ENCODE results near the gene SFMBT1.

Gene SFMBT1

DNA sequence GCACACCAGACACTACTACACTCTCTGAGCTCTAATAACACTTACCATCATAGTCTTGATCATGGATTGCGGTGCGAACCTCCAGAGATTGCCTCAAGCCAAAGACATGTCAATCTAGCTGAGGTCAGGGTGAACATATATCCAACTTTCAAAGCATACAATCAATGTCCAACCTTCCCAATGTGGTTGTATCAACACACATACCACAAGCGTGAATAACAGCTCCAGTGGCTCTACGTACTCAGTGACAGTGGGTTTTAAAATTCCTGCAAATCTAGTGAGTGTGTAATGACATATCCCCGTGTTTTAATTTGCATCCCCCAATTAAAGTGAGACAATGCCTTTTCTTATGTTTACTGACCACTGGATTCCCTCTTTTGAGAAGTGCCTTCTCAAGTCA is 29.6 kb downstream of the SFMBT1 start:
- Histone ChIP-seq H3K4me3 (no peak overlapping the region), H3K27ac (no peak overlapping the region)
- TF ChIP-seq, protein P1, sequence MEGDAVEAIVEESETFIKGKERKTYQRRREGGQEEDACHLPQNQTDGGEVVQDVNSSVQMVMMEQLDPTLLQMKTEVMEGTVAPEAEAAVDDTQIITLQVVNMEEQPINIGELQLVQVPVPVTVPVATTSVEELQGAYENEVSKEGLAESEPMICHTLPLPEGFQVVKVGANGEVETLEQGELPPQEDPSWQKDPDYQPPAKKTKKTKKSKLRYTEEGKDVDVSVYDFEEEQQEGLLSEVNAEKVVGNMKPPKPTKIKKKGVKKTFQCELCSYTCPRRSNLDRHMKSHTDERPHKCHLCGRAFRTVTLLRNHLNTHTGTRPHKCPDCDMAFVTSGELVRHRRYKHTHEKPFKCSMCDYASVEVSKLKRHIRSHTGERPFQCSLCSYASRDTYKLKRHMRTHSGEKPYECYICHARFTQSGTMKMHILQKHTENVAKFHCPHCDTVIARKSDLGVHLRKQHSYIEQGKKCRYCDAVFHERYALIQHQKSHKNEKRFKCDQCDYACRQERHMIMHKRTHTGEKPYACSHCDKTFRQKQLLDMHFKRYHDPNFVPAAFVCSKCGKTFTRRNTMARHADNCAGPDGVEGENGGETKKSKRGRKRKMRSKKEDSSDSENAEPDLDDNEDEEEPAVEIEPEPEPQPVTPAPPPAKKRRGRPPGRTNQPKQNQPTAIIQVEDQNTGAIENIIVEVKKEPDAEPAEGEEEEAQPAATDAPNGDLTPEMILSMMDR (IDR thresholded peaks at IDR 0.05): no peak
- DNase-seq (ENCODE audit: low spot score): no peak

DNA sequence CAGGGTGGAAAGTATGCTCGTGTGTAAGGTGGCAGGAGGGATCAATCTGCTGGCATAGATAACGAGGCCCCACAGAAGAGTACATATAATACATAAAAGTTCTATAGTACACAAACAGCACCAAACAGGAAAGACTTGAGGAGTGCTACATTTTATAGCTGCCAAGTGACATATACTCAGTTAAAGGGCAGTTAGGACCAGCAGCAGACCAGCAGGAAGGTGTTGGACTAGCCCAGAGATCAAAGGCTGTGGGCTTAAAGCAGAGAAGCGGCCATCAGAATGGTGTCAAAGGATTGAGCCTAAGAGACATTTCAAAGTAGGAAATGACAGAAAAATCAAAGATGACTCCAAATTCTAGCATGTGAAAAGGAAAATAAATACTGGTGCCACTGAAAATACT is 34.5 kb downstream of the SFMBT1 start:
- DNase-seq (ENCODE audit: low spot score): no peak
- TF ChIP-seq, protein P1 (IDR thresholded peaks at IDR 0.05): no peak
- H3K27ac ChIP-seq: no peak overlapping the region

DNA sequence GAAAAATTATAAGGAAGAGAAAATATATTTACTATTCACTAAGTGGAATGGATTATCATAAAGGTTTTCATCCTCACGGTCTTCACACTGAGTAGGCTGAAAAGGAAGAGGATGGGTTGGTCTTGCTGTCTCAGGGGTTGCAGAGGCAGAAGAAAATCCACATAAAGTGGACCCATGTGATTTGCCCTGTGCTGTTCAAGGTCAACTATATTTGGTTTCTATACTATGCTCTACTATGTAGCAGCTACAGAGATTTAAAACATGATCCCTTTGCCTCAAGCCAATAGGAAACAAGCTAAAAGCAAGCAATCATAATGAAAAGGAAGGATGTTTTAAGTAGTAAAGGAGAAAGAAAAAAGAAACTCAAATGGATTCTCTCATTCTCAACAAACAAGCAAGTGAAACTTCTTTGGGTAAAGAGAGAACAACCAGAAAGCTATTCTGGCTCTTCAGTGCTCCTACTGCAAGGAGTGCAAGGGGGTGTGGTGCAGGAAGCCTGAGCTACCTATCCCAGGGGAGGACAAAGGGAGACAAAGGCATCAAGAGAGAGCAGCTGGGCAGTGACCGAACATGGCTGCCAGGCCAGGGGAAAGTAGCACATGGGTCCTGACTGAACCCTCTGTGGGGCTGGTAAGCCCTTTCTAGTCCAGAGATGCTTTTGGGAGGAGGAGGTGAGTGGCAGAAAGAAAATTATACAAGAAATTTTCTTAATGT is 35.9 kb downstream of the SFMBT1 start:
- no peak for DNase-seq (ENCODE audit: low spot score)
- Histone ChIP-seq H3K4me3 (no peak overlapping the region), H3K27ac (no peak overlapping the region)
- TF ChIP-seq, protein P1 (IDR thresholded peaks at IDR 0.05): no peak

More for the DNA sequence above, 34.5 kb downstream of the SFMBT1 start:
- H3K4me3 ChIP-seq: no peak overlapping the region

DNA sequence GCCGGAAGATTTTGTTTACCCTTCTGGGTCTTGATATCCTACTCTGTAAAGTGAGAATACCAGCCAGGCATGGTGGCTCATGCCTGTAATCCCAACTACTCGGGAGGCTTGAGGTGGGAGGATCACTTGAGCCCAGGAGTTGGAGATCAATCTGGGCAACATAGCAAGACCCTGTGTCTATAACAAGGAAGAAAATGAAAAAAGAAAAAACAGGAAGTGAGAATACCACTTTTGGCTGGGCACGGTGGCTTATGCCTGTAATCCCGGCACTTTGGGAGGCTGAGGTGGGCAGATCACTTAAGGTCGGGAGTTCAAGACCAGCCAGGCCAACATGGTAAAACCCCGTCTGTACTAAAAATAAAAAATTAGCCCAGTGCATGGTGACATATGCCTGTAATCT is 36.9 kb downstream of the SFMBT1 start:
- no peak overlapping the region for H3K27ac ChIP-seq
- TF ChIP-seq, protein P1 (IDR thresholded peaks at IDR 0.05): no peak
- no peak for DNase-seq (ENCODE audit: low spot score)
- no peak overlapping the region for H3K4me3 ChIP-seq

DNA sequence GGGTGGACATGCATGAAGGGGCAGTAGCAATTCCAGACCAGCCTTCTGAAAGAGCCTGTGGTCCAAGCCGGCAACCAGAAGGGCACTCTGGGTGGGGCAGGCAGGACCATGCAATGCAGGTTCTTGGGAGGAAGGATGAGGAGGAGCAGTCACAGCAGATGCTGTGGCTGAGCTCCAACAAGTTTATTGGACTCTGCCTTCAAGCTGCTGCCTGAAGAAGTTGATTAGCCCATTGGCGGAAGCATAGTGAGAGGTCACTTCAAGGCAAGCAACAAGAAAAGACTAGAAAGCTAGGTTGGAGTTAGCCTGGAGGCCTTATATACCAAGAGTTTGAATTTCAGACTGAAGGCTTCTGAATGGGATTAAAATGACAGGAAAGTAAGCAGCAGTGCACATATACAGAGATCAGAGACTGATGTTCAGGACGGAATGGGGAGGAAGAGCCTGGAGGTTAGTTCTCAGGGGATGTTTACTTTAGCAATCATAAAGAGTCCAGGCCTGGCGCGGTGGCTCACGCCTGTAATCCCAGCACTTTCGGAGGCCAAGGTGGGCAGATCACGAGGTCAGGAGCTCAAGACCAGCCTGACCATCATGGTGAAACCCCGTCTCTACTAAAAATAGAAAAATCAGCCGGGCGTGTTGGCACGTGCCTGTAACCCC is 39.9 kb downstream of the SFMBT1 start:
- Histone ChIP-seq H3K27ac (no peak overlapping the region), H3K4me3 (no peak overlapping the region)
- TF ChIP-seq, protein P1 (IDR thresholded peaks at IDR 0.05): no peak
- no peak for DNase-seq (ENCODE audit: low spot score)

DNA sequence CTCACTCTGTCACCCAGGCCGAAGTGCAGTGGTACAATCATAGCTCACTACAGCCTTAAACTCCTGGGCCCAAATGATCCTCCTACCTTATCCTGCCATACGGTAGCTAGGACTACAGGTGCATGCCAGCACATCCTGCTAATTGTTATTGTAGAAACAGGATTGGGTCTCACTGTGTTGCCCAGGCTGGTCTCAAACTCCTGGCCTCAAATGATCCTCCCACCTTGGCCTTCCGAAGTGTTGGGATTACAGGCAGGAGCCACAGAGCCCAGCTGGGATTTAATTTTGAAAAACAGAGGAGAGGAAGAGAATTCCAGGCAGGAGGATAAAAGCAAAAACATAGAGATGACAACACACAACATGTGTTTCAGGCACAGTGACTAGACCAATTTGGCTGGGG is 40.5 kb downstream of the SFMBT1 start:
- no peak for DNase-seq (ENCODE audit: low spot score)
- no peak overlapping the region for H3K27ac ChIP-seq
- TF ChIP-seq, protein P1 (IDR thresholded peaks at IDR 0.05): no peak
- no peak overlapping the region for H3K4me3 ChIP-seq

DNA sequence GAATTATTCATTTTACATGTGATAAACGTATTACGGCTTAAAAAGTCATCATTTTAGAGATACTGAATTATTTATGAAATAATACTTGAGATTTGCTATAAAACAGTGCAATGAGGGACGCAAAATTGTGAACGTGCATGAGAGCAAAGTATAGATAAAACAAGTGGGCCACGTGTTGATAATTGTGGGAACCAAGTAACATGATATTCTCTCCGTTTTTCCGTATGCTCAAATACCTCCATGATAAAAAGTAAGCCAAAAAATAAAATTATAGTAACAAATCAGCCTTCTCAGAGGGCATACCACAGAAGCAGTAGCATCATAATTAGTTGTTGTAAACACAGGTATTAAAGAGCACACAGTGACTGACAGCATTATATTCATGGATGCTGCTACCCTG is 42.6 kb downstream of the SFMBT1 start:
- Histone ChIP-seq H3K27ac (no peak overlapping the region), H3K4me3 (no peak overlapping the region)
- DNase-seq (ENCODE audit: low spot score): no peak
- TF ChIP-seq, protein P1 (IDR thresholded peaks at IDR 0.05): no peak

All from coronary artery (tissue), 2 donors.